Posterior cingulate gyrus (tissue), 11 donors: ENCODE results near the gene XPO1.
A peak's percentile ranks its signal among the peaks of the same experiment; 100 is the strongest.
"Not testable (repeated sequence)": the region's sequence is repeated elsewhere in the genome, so short reads cannot be mapped to it uniquely, and the experiment has no call there.

ENCODE experiments used
- DNase-seq, 10 donors: peaks; one replicate each; pipeline versions ENCODE4 v3.0.0 to v3.0.0-alpha.2; 2020 to 2021; ENCODE audit warnings: mixed read lengths in 3 of 10
- intact Hi-C: fragments of 100-400 bp; cut with DNase I; formaldehyde crosslinking; loops from one replicate; pipeline ENCODE4 v1.15.1; 2023

The XPO1 gene

GRCh38 chr2:61536572-61537276 is 1.4 kb downstream of the XPO1 start:
- DNase-seq = peak; percentile 73 to 96 (median 80)
- intact Hi-C loops = loop anchor here (2.0 to 10.0 kb wide), 4 partner anchors 158 to 360 kb away; partner anchors contain the start of gene FAM161A

GRCh38 chr2:61536180-61536571 is 2.0 kb downstream of the XPO1 start:
- intact Hi-C loops = loop anchor here (2.0 to 10.0 kb wide), 4 partner anchors 159 to 359 kb away; partner anchors contain the start of gene FAM161A
- no peak for DNase-seq

GRCh38 chr2:61535449-61535848 is 2.7 kb downstream of the XPO1 start:
- DNase-seq = no peak

GRCh38 chr2:61534926-61535325 is 3.2 kb downstream of the XPO1 start:
- DNase-seq = no peak
- intact Hi-C loops = loop anchor here (10.0 kb wide), 2 partner anchors 160 to 320 kb away; partner anchors contain the start of gene FAM161A

More at GRCh38 chr2:61535449-61535848, 2.7 kb downstream of the XPO1 start:
- intact Hi-C loops = loop anchor here (10.0 kb wide), 2 partner anchors 159 to 319 kb away; partner anchors contain the start of gene FAM161A

GRCh38 chr2:61530749-61531148 is 7.4 kb downstream of the XPO1 start:
- no peak for DNase-seq
- intact Hi-C loops = loop anchor here (10.0 kb wide), 2 partner anchors 164 to 324 kb away; partner anchors contain the start of gene FAM161A

GRCh38 chr2:61529944-61530735 is 8.0 kb downstream of the XPO1 start:
- no peak for DNase-seq
- intact Hi-C loops = loop anchor here (10.0 kb wide), 2 partner anchors 165 to 325 kb away; partner anchors contain the start of gene FAM161A

GRCh38 chr2:61520261-61520660 is 17.9 kb downstream of the XPO1 start:
- intact Hi-C loops = no loop called here
- DNase-seq = no peak

GRCh38 chr2:61512768-61513398 is 25.3 kb downstream of the XPO1 start:
- intact Hi-C loops = no loop called here

GRCh38 chr2:61510674-61511671 is 27.2 kb downstream of the XPO1 start:
- no peak for DNase-seq
- intact Hi-C loops = no loop called here

More at GRCh38 chr2:61512768-61513398, 25.3 kb downstream of the XPO1 start:
- DNase-seq = no peak

- DNase-seq = no peak
- intact Hi-C loops = no loop called here
These were observed 33.2 kb downstream of the XPO1 start for GRCh38 chr2:61504949-61505348.

GRCh38 chr2:61499060-61499459 is 39.1 kb downstream of the XPO1 start:
- intact Hi-C loops = no loop called here

GRCh38 chr2:61493523-61493942 is 44.6 kb downstream of the XPO1 start:
- no peak for DNase-seq
- intact Hi-C loops = no loop called here

More at GRCh38 chr2:61499060-61499459, 39.1 kb downstream of the XPO1 start:
- peak in 1 of 10 donors; percentile 33 for DNase-seq

GRCh38 chr2:61492476-61492875 is 45.7 kb downstream of the XPO1 start:
- no peak for DNase-seq
- intact Hi-C loops = no loop called here

GRCh38 chr2:61485281-61485680 is 52.9 kb downstream of the XPO1 start:
- no peak for DNase-seq
- intact Hi-C loops = no loop called here

GRCh38 chr2:61478086-61478485 is 60.1 kb downstream of the XPO1 start:
- intact Hi-C loops = loop anchor here (10.0 kb wide), 2 partner anchors 287 to 303 kb away; no protein-coding TSS in a partner anchor
- DNase-seq = no peak

GRCh38 chr2:61476929-61477589 is 61.1 kb downstream of the XPO1 start:
- intact Hi-C loops = loop anchor here (10.0 kb wide), 2 partner anchors 288 to 302 kb away; no protein-coding TSS in a partner anchor
- DNase-seq = not testable (repeated sequence)

GRCh38 chr2:61471905-61472805 is 66.0 kb downstream of the XPO1 start:
- DNase-seq = peak in 1 of 10 donors; percentile 39
- intact Hi-C loops = loop anchor here (1.0 to 10.0 kb wide), 3 partner anchors 66 to 297 kb away; partner anchors contain the start of gene XPO1
